Effector memory CD8-positive, alpha-beta T cell (primary cell): ENCODE measurements around the gene DYDC2.
"Not testable (repeated sequence)": the region's sequence is repeated elsewhere in the genome, so short reads cannot be mapped to it uniquely, and the experiment has no call there.

Source experiments
- ATAC-seq: fragments of 150-1000 bp; cut with Tn5 transposase; replicated peaks from 2 replicates; pipeline ENCODE4 v1.10.0; 2021; ENCODE audit warnings: mild to moderate bottlenecking, moderate library complexity
- DNase-seq, 3 experiments: peaks; one replicate each; pipeline ENCODE4 v3.0.0; 2021
- H3K27ac Mint-ChIP-seq, 2 donors: one replicate each; pipeline ENCODE4 v1.8.0; 2022; ENCODE audit warnings: mild to moderate bottlenecking in 2 of 2, mixed read lengths in 2 of 2, moderate library complexity in 2 of 2
- H3K27me3 Mint-ChIP-seq, 2 donors: one replicate each; pipeline ENCODE4 v1.8.0; 2022; ENCODE audit warnings: mixed read lengths in 2 of 2
- H3K36me3 Mint-ChIP-seq: one replicate; pipeline ENCODE4 v1.8.0; 2022; ENCODE audit warnings: mild to moderate bottlenecking, moderate library complexity, mixed read lengths; ENCODE audit not compliant: insufficient read depth
- H3K4me1 Mint-ChIP-seq, 2 donors: one replicate each; pipeline ENCODE4 v1.8.0; 2022; ENCODE audit warnings: low read depth in 2 of 2, mixed read lengths in 2 of 2
- H3K4me3 Mint-ChIP-seq, 2 donors: one replicate each; pipeline ENCODE4 v1.8.0; 2022; ENCODE audit warnings: mild to moderate bottlenecking in 2 of 2, mixed read lengths in 2 of 2, moderate library complexity in 2 of 2
- H3K9me3 Mint-ChIP-seq, 2 donors: one replicate each; pipeline ENCODE4 v1.8.0; 2022; ENCODE audit warnings: mixed read lengths in 2 of 2

DYDC2 gene

GRCh38 chr10:80410578-80411145, 54.1 kb downstream of the DYDC2 start:
- Mint-ChIP-seq H3K4me1 (peaks cover 7% of the 10 kb centered on the region in 2 donors), H3K36me3 (no peaks in the 10 kb centered on the region), H3K9me3 (no peaks in the 10 kb centered on the region), H3K27me3 (peaks cover 0 to 7% of the 10 kb centered on the region in 2 donors), H3K27ac (no peak overlapping the region), H3K4me3 (no peak overlapping the region)
- DNase-seq (no peak), ATAC-seq (no peak)

DNA sequence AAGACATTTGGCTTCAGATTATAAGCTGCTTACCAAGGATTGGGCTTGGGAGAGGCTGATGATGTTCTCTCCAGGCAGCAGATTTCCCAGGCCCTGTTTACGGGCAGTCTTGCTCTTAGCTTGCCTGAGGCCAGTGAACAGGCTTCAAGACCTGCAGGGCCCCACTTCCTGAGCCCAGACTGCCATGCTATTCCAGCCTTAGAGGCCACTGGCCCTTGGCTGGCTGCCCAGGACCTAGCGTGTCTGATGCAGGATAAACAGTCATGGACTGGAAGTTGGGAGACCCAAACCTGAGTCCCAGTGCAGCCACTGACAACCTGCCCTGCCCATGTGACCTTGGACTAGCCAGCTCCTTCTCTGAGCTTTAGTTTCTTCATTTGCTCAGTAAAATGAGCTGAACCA, 54.7 kb downstream of the DYDC2 start:
- H3K4me1 Mint-ChIP-seq: peaks cover 7% of the 10 kb centered on the region in 2 donors
- peaks cover 0 to 7% of the 10 kb centered on the region in 2 donors for H3K27me3 Mint-ChIP-seq
- no peak for DNase-seq

DNA sequence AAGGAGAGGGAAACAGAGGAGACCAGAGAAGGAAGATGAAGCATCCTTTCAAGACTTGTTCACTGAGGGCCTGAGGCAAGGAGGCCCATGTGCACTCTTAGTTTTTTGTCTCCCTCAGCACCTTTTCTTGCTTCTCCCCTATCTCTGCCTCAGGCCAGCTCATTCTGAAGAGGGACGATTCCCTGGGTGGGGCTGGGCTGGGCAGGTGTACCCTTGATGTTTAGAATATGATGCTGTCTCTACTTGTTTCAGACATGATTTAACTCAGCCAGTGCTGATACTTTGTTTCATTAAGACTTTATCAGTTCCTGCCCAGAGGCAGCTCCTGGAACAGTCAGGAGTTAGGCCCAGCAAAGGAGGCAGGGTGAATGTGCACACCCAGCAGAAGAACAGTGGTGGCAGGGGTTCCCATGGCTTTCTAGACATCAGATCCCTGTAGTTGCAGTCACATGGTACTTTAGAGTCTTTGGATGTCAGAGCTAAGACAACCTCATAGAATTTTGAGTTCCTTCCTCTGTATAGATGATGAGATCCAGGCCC, 55.2 kb downstream of the DYDC2 start:
- Mint-ChIP-seq H3K9me3 (no peaks in the 10 kb centered on the region), H3K36me3 (no peaks in the 10 kb centered on the region), H3K27ac (no peak overlapping the region), H3K27me3 (peaks cover 0 to 7% of the 10 kb centered on the region in 2 donors), H3K4me1 (peaks cover 7% of the 10 kb centered on the region in 2 donors), H3K4me3 (no peak overlapping the region)
- DNase-seq (no peak), ATAC-seq (no peak)

More for the DNA sequence above, 54.7 kb downstream of the DYDC2 start:
- no peak overlapping the region for H3K4me3 Mint-ChIP-seq
- ATAC-seq: no peak
- H3K36me3 Mint-ChIP-seq: no peaks in the 10 kb centered on the region
- H3K9me3 Mint-ChIP-seq: no peaks in the 10 kb centered on the region
- H3K27ac Mint-ChIP-seq: no peak overlapping the region

GRCh38 chr10:80412486-80412885, 55.9 kb downstream of the DYDC2 start:
- H3K4me1 Mint-ChIP-seq: peaks cover 7% of the 10 kb centered on the region in 2 donors
- H3K4me3 Mint-ChIP-seq: no peak overlapping the region
- no peak overlapping the region for H3K27ac Mint-ChIP-seq
- DNase-seq (no peak), ATAC-seq (no peak)
- no peaks in the 10 kb centered on the region for H3K36me3 Mint-ChIP-seq
- H3K9me3 Mint-ChIP-seq: no peaks in the 10 kb centered on the region
- peaks cover 0 to 5% of the 10 kb centered on the region in 2 donors for H3K27me3 Mint-ChIP-seq

GRCh38 chr10:80413271-80413996, 56.9 kb downstream of the DYDC2 start:
- DNase-seq (no peak), ATAC-seq (no peak)
- Mint-ChIP-seq H3K27me3 (peaks cover 0 to 3% of the 10 kb centered on the region in 2 donors), H3K4me1 (peaks cover 0 to 2% of the 10 kb centered on the region in 2 donors), H3K27ac (no peak overlapping the region), H3K36me3 (no peaks in the 10 kb centered on the region), H3K9me3 (no peaks in the 10 kb centered on the region), H3K4me3 (no peak overlapping the region)

DNA sequence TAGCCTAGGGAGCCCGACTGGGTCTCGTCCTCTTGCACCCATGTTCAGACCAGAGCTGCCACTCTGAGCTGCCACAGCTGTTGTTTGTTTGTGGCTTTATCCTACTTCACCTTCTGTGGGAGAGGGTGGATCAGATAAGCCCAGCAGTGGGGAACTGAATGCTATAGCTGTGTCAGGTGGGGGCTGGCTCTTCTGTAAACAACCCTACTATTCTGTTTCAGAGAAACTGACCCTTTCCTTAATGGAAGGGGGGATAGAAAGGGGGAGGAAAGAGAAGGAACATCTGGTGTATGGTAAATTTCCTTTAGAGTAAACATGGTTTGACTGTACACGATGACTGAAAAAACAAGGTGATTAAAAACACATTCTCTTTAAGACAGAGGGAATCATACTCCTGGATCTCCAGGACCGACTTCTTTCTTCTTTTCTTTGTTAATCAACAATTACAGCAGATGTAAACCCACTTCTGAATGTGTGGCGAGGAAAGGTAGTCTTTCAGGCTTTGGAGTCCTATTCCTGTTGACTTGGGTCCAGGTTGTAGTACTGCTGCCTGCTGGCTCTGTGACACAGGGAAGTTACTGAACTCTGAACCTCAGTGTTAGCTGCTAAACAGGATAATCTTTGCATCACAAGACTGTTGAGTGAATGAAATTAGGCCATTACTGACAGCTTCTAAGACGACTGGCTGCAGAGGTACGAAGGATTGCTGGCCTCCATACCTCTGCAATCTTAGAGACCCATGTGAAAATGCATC, 57.7 kb downstream of the DYDC2 start:
- H3K4me3 Mint-ChIP-seq: no peak overlapping the region
- no peaks in the 10 kb centered on the region for H3K9me3 Mint-ChIP-seq
- H3K36me3 Mint-ChIP-seq: no peaks in the 10 kb centered on the region
- no peak overlapping the region for H3K27ac Mint-ChIP-seq
- no peak for DNase-seq
- H3K4me1 Mint-ChIP-seq: no peaks in the 10 kb centered on the region
- ATAC-seq: no peak
- peaks cover 0 to 5% of the 10 kb centered on the region in 2 donors for H3K27me3 Mint-ChIP-seq

- no peak for ATAC-seq
- H3K36me3 Mint-ChIP-seq: no peaks in the 10 kb centered on the region
- DNase-seq: no peak
- H3K4me1 Mint-ChIP-seq: no peaks in the 10 kb centered on the region
- peaks cover 0 to 5% of the 10 kb centered on the region in 2 donors for H3K27me3 Mint-ChIP-seq
- H3K27ac Mint-ChIP-seq: no peak overlapping the region
- no peak overlapping the region for H3K4me3 Mint-ChIP-seq
- H3K9me3 Mint-ChIP-seq: no peaks in the 10 kb centered on the region
Observed at GRCh38 chr10:80415734-80416478, 59.3 kb downstream of the DYDC2 start.

GRCh38 chr10:80416479-80417098, 60.0 kb downstream of the DYDC2 start:
- H3K27ac Mint-ChIP-seq: no peak overlapping the region
- ATAC-seq (no peak), DNase-seq (no peak)
- H3K4me3 Mint-ChIP-seq: no peak overlapping the region
- H3K27me3 Mint-ChIP-seq: peaks cover 0 to 5% of the 10 kb centered on the region in 2 donors
- H3K9me3 Mint-ChIP-seq: no peaks in the 10 kb centered on the region
- H3K36me3 Mint-ChIP-seq: no peaks in the 10 kb centered on the region
- no peaks in the 10 kb centered on the region for H3K4me1 Mint-ChIP-seq

- DNase-seq, H3K9me3 Mint-ChIP-seq, H3K4me1 Mint-ChIP-seq, H3K36me3 Mint-ChIP-seq, H3K4me3 Mint-ChIP-seq, H3K27ac Mint-ChIP-seq, ATAC-seq, H3K27me3 Mint-ChIP-seq: not testable (repeated sequence)
Observed at GRCh38 chr10:80417256-80417655, 60.7 kb downstream of the DYDC2 start.
